Erythroblast (primary cell): ENCODE measurements around the gene OR13A1.

Source experiments
- GATA1 ChIP-seq: IDR thresholded peaks from 2 replicates; pipeline ENCODE4 v1.6.1; 2011; ENCODE audit warnings: low read depth, mild to moderate bottlenecking, control low read depth, low read length, moderate library complexity
- POLR2A ChIP-seq: IDR thresholded peaks from 2 replicates; pipeline ENCODE4 v1.6.1; 2011; ENCODE audit warnings: mild to moderate bottlenecking, low read length

- TF ChIP-seq POLR2A (no peak), GATA1 (no peak)
These were observed 33.3 kb downstream of the OR13A1 start for GRCh38 chr10:45282061-45282460.
